DMS 273 treated with DMSO at 0.1 percent for 48 hours (cell line): Measurements from ENCODE around the gene CUL7.
"Not testable (repeated sequence)": the region's sequence is repeated elsewhere in the genome, so short reads cannot be mapped to it uniquely, and the experiment has no call there.

ENCODE experiments used
- DNase-seq: peaks from one replicate; lab custom pipeline; 2025; lab: John Stamatoyannopoulos, UW

The CUL7 gene

GRCh38 chr6:43014434-43014909 lies 39.2 kb downstream of the CUL7 start:
- DNase-seq: no peak

- peak; percentile 99 for DNase-seq
These were observed 39.7 kb downstream of the CUL7 start, which contains the start of the genes KLHDC3 and MEA1 for GRCh38 chr6:43013843-43014433. Gene KLHDC3, plus strand, starts transcription at chr6:43014249. Its CDS starts 2,944 bp downstream, at chr6:43017193. Gene MEA1, minus strand, starts transcription at chr6:43013946. Its CDS starts 133 bp downstream, at chr6:43013813.

- peak; percentile 12 for DNase-seq
These were observed 40.4 kb downstream of the CUL7 start for GRCh38 chr6:43013097-43013842.

- no peak for DNase-seq
These were observed 41.3 kb downstream of the CUL7 start for GRCh38 chr6:43012364-43012763.

GRCh38 chr6:43011207-43011606 lies 42.4 kb downstream of the CUL7 start:
- DNase-seq: no peak

GRCh38 chr6:43009124-43009523 lies 44.5 kb downstream of the CUL7 start:
- no peak for DNase-seq

GRCh38 chr6:43007126-43007525 lies 46.5 kb downstream of the CUL7 start:
- no peak for DNase-seq

GRCh38 chr6:43006251-43006650 lies 47.4 kb downstream of the CUL7 start:
- DNase-seq: no peak

GRCh38 chr6:43005844-43006243 lies 47.8 kb downstream of the CUL7 start:
- DNase-seq: no peak

GRCh38 chr6:43001843-43002242 lies 51.8 kb downstream of the CUL7 start:
- no peak for DNase-seq

GRCh38 chr6:42998205-42998604 lies 55.4 kb downstream of the CUL7 start:
- DNase-seq: not testable (repeated sequence)

GRCh38 chr6:42996513-42996912 lies 57.1 kb downstream of the CUL7 start:
- no peak for DNase-seq

GRCh38 chr6:42993445-42993844 lies 60.2 kb downstream of the CUL7 start:
- no peak for DNase-seq

- no peak for DNase-seq
These were observed 63.7 kb downstream of the CUL7 start for GRCh38 chr6:42989923-42990322.

GRCh38 chr6:42988486-42989020 lies 65.1 kb downstream of the CUL7 start:
- DNase-seq: no peak
